ENCODE data around the gene LRP1B. TPM values are rescaled to one million over a fixed set of nuclear protein-coding genes. Genes with fewer than 3 reads are reported as not detected.

LRP1B gene
- total RNA-seq, 1 donor from 2014 or later = 0.54 TPM

GRCh38 chr2:142112757-142113221 lies 18.0 kb downstream of the LRP1B start:
- Mint-ChIP-seq H3K27ac (ENCODE audit: unreplicated experiment) (no peak overlapping the region), H3K4me3 (no peak overlapping the region), H3K27me3 (ENCODE audit: low read depth) (no peaks in the 10 kb centered on the region), H3K9me3 (peaks cover 2% of the 10 kb centered on the region), H3K4me1 (no peaks in the 10 kb centered on the region), H3K36me3 (ENCODE audit: low read depth) (no peaks in the 10 kb centered on the region)
- peak; percentile 45 for TF ChIP-seq CTCF (conservative IDR thresholded peaks at IDR 0.05)
- DNase-seq (ENCODE audit: low read depth, low spot score) = no peak

GRCh38 chr2:142104134-142104758 lies 26.6 kb downstream of the LRP1B start:
- no peak for DNase-seq (ENCODE audit: low read depth, low spot score)
- no peaks in the 10 kb centered on the region for H3K9me3 Mint-ChIP-seq
- no peak overlapping the region for H3K4me3 Mint-ChIP-seq
- no peak overlapping the region for H3K27ac Mint-ChIP-seq (ENCODE audit: unreplicated experiment)
- no peaks in the 10 kb centered on the region for H3K36me3 Mint-ChIP-seq (ENCODE audit: low read depth)
- no peaks in the 10 kb centered on the region for H3K4me1 Mint-ChIP-seq
- no peaks in the 10 kb centered on the region for H3K27me3 Mint-ChIP-seq (ENCODE audit: low read depth)
- TF ChIP-seq CTCF (conservative IDR thresholded peaks at IDR 0.05) = no peak

- Mint-ChIP-seq H3K9me3 (no peaks in the 10 kb centered on the region), H3K4me3 (no peak overlapping the region), H3K36me3 (ENCODE audit: low read depth) (no peaks in the 10 kb centered on the region), H3K4me1 (no peaks in the 10 kb centered on the region), H3K27me3 (ENCODE audit: low read depth) (no peaks in the 10 kb centered on the region), H3K27ac (ENCODE audit: unreplicated experiment) (no peak overlapping the region)
- DNase-seq (ENCODE audit: low read depth, low spot score) = no peak
- no peak for TF ChIP-seq CTCF (conservative IDR thresholded peaks at IDR 0.05)
Observed at GRCh38 chr2:142100970-142101369, 29.8 kb downstream of the LRP1B start.

GRCh38 chr2:142100139-142100873 lies 30.5 kb downstream of the LRP1B start:
- Mint-ChIP-seq H3K4me3 (no peak overlapping the region), H3K27ac (ENCODE audit: unreplicated experiment) (no peak overlapping the region), H3K27me3 (ENCODE audit: low read depth) (no peaks in the 10 kb centered on the region), H3K9me3 (no peaks in the 10 kb centered on the region), H3K4me1 (no peaks in the 10 kb centered on the region), H3K36me3 (ENCODE audit: low read depth) (no peaks in the 10 kb centered on the region)
- DNase-seq (ENCODE audit: low read depth, low spot score) = no peak
- TF ChIP-seq CTCF (conservative IDR thresholded peaks at IDR 0.05) = no peak

GRCh38 chr2:142097711-142098110 lies 33.1 kb downstream of the LRP1B start:
- Mint-ChIP-seq H3K4me3 (no peak overlapping the region), H3K36me3 (ENCODE audit: low read depth) (no peaks in the 10 kb centered on the region), H3K4me1 (no peaks in the 10 kb centered on the region)

More at GRCh38 chr2:142097711-142098110, 33.1 kb downstream of the LRP1B start:
- no peaks in the 10 kb centered on the region for H3K27me3 Mint-ChIP-seq (ENCODE audit: low read depth)
- no peak for DNase-seq (ENCODE audit: low read depth, low spot score)
- TF ChIP-seq CTCF (conservative IDR thresholded peaks at IDR 0.05) = no peak
- H3K27ac Mint-ChIP-seq (ENCODE audit: unreplicated experiment) = no peak overlapping the region
- no peaks in the 10 kb centered on the region for H3K9me3 Mint-ChIP-seq

All from neural crest cell (in vitro differentiated cells).